Right cardiac atrium (tissue), 5 donors: Measurements from ENCODE around the gene AVPI1. TPM values are rescaled to one million over a fixed set of nuclear protein-coding genes. Genes with fewer than 3 reads are reported as not detected.

Experiments
- ATAC-seq, 2 donors: fragments of 200-7000 bp; cut with Tn5 transposase; one replicate each; pipeline versions ENCODE4 v1.8.0 to v1.9.1; 2020; ENCODE audit warnings: moderate library complexity in 2 of 2, mild to moderate bottlenecking in 1 of 2
- DNase-seq, 3 donors: peaks; one replicate each; pipeline ENCODE4 v3.0.0-alpha.2; 2020
- H3K27ac ChIP-seq: one replicate; pipeline ENCODE4 v1.5.1; 2013; ENCODE audit warnings: mild to moderate bottlenecking, low read length, control low read depth, moderate library complexity
- H3K27me3 ChIP-seq: one replicate; pipeline ENCODE4 v1.6.1; 2013; ENCODE audit not compliant: control insufficient read depth, insufficient read depth
- H3K4me1 ChIP-seq: one replicate; pipeline ENCODE4 v1.6.1; 2013; ENCODE audit warnings: low read length; ENCODE audit not compliant: control insufficient read depth, insufficient read depth
- H3K4me3 ChIP-seq: one replicate; pipeline ENCODE4 v1.5.1; 2013; ENCODE audit warnings: low read length, control low read depth
- H3K9me3 ChIP-seq: one replicate; pipeline ENCODE4 v1.6.1; 2013; ENCODE audit warnings: low read length; ENCODE audit not compliant: control insufficient read depth
- whole genome bisulfite sequencing: extraction: QIAGEN DNeasy Blood & Tissue Kit; methylation state at CpG from one replicate; pipeline ENCODE4 v1.1.7; 2013; 5-methylcytosine and 5-hydroxymethylcytosine counted together
- intact Hi-C, 4 donors: fragments of 100-400 bp; cut with DNase I; formaldehyde crosslinking; loops; one replicate each; pipeline versions ENCODE4 v1.11.0 to v1.14.0; 2022 to 2023
- polyA plus RNA-seq: library from polyadenylated mRNA; stranded (reverse); fragments of 200-250 nt; gene quantifications from one replicate; pipeline ENCODE4 v1.2.3, GENCODE V29; 2013
- total RNA-seq, 4 donors: library from RNA; stranded (reverse); fragmentation: NEBNext Ultra II Directional; extraction: Animal tissue kit (Norgen Biotek cat#: 25700); gene quantifications; one replicate each; pipeline ENCODE4 v1.2.1, GENCODE V29; 2021
- donor health status: healthy with polysubstance abuse.
- donor health status: DM: no; HTN: yes; CAD: no.
- donor health status: DM: no; HTN: no; CAD: no.
- donor health status: DM: no; HTN: yes; CAD: no; lungs with severe emphysema.
- donor health status: DM: yes; HTN: yes; CAD: no.

Gene AVPI1
- total and polyA plus RNA-seq, 5 donors = 12.2 to 23.1 (median 15.4) TPM

GRCh38 chr10:97633921-97634320, 53.1 kb downstream of the AVPI1 start:
- no peak for DNase-seq
- peak overlapping the region; percentile 14 for H3K27ac ChIP-seq

GRCh38 chr10:97632949-97633884, 53.8 kb downstream of the AVPI1 start, which contains the start of gene MORN4:
Gene MORN4, minus strand, starts transcription at chr10:97633500. Its CDS starts 13,847 bp downstream, at chr10:97619653.
- ATAC-seq (peak; percentile 99 to 100), DNase-seq (peak; percentile 94 to 98 (median 97))
- 3% methylated on average over 62 of the region's 62 CpGs for WGBS
- Histone ChIP-seq H3K27me3 (no peaks in the 10 kb centered on the region), H3K4me1 (no peaks in the 10 kb centered on the region), H3K9me3 (no peaks in the 10 kb centered on the region), H3K27ac (peak within 1 kb of the TSS; percentile 14), H3K4me3 (peak within 1 kb of the TSS; percentile 53)
- intact Hi-C loops = no loop called here

More at GRCh38 chr10:97633921-97634320, 53.1 kb downstream of the AVPI1 start:
- Histone ChIP-seq H3K4me1 (no peaks in the 10 kb centered on the region), H3K4me3 (peak overlapping the region; percentile 53), H3K9me3 (no peaks in the 10 kb centered on the region), H3K27me3 (no peaks in the 10 kb centered on the region)
- 92% methylated on average over 8 of the region's 8 CpGs for WGBS
- peak; percentile 9 to 16 for ATAC-seq
- intact Hi-C loops = no loop called here

- no peak overlapping the region for H3K27ac ChIP-seq
- H3K4me3 ChIP-seq = no peak overlapping the region
- no peak for ATAC-seq
- intact Hi-C loops = no loop called here
- H3K4me1 ChIP-seq = no peaks in the 10 kb centered on the region
- H3K27me3 ChIP-seq = no peaks in the 10 kb centered on the region
- no peaks in the 10 kb centered on the region for H3K9me3 ChIP-seq
- no peak for DNase-seq
Observed at GRCh38 chr10:97631098-97631497, 55.9 kb downstream of the AVPI1 start.

GRCh38 chr10:97629289-97629688, 57.8 kb downstream of the AVPI1 start:
- Histone ChIP-seq H3K9me3 (no peaks in the 10 kb centered on the region), H3K27me3 (no peaks in the 10 kb centered on the region), H3K4me1 (no peaks in the 10 kb centered on the region), H3K4me3 (no peak overlapping the region), H3K27ac (no peak overlapping the region)
- no peak for DNase-seq
- ATAC-seq = no peak
- intact Hi-C loops = no loop called here
- 97% methylated on average over 5 of the region's 5 CpGs for WGBS

DNA sequence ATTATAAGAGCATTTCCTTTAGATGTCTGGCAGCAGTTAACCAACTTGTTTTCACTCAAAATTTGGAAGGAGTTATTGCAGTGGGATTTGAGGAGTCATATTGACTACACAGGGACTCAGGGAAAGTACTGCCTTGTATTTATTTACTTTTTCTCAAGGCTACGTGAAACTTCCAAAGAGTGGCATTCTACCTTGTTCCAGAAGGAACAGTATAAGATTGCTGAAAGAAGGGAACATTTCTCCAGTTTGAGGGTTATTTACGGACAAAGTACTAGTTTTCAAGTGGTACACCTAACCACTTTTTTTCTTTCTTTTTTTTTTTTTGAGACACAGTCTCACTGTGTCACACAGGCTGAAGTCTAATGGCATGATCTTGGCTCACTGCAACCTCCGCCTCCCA, 58.8 kb downstream of the AVPI1 start:
- no peak for ATAC-seq
- WGBS = 80% methylated on average over 3 of the region's 3 CpGs
- H3K27ac ChIP-seq = no peak overlapping the region

DNA sequence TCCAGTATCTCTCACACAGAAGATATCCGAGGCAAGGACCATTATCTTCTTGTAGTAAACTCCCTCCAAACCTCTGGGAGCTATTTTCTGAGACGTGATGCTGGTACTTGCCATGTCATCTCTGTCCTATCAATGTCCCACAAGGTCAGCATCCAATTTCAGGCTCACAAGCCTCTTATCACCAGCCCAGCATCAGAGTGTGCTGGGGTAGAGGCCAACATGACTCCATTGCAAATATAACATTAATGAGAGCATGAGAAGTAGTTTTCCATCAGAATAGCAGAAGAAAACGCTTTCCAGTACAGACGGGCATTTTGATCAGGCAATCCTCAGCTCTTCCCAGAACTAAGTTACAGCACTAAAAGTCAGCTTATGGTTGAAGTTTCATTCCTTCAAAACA, 59.3 kb downstream of the AVPI1 start:
- DNase-seq = no peak
- Histone ChIP-seq H3K9me3 (no peaks in the 10 kb centered on the region), H3K27me3 (no peaks in the 10 kb centered on the region), H3K4me3 (no peak overlapping the region), H3K27ac (no peak overlapping the region), H3K4me1 (no peaks in the 10 kb centered on the region)
- whole genome bisulfite sequencing = 35% methylated on average over 4 of the region's 4 CpGs
- intact Hi-C loops = no loop called here
- ATAC-seq = peak; percentile 11 to 30

More for the DNA sequence above, 58.8 kb downstream of the AVPI1 start:
- no peak overlapping the region for H3K4me3 ChIP-seq
- intact Hi-C loops = no loop called here
- H3K9me3 ChIP-seq = no peaks in the 10 kb centered on the region
- H3K4me1 ChIP-seq = no peaks in the 10 kb centered on the region
- DNase-seq = no peak
- no peaks in the 10 kb centered on the region for H3K27me3 ChIP-seq

Other genes with a start within 250 kb of the AVPI1 start
- gene EXOSC1, start 241.2 kb downstream of the AVPI1 start, total RNA-seq = 10 to 100 TPM; 19.8 to 22.1 (median 21.1) TPM
- 35.2 TPM for gene EXOSC1, start 241.2 kb downstream of the AVPI1 start, polyA plus RNA-seq
- 10 to 100 TPM; 18.9 to 28.6 (median 23.8) TPM for gene ZDHHC16, start 241.1 kb downstream of the AVPI1 start, total RNA-seq
- 23.4 TPM for gene ZDHHC16, start 241.1 kb downstream of the AVPI1 start, polyA plus RNA-seq
- gene MMS19, start 188.8 kb downstream of the AVPI1 start, total RNA-seq = 10 to 100 TPM; 32.8 to 40.0 (median 36.8) TPM
- 33.7 TPM for gene MMS19, start 188.8 kb downstream of the AVPI1 start, polyA plus RNA-seq
- gene UBTD1, start 188.3 kb downstream of the AVPI1 start, total RNA-seq = 10 to 100 TPM; 24.8 to 27.6 (median 25.8) TPM
- gene UBTD1, start 188.3 kb downstream of the AVPI1 start, polyA plus RNA-seq = 42.1 TPM
- gene ANKRD2, start 114.5 kb downstream of the AVPI1 start, total RNA-seq = 10 to 100 TPM in 3 of 4 donors, 1 to 10 TPM in 1; 9.9 to 19.3 (median 17.8) TPM
- 67.6 TPM for gene ANKRD2, start 114.5 kb downstream of the AVPI1 start, polyA plus RNA-seq
- gene HOGA1, start 102.9 kb downstream of the AVPI1 start, total RNA-seq = 10 to 100 TPM in 3 of 4 donors, 1 to 10 TPM in 1; 4.4 to 13.4 (median 11.7) TPM
- 15.0 TPM for gene HOGA1, start 102.9 kb downstream of the AVPI1 start, polyA plus RNA-seq
- under 1 TPM in 3 of 4 donors, not detected in 1; 0.25 to 0.76 (median 0.31) TPM for gene C10orf62, start 97.5 kb downstream of the AVPI1 start, total RNA-seq
- gene C10orf62, start 97.5 kb downstream of the AVPI1 start, polyA plus RNA-seq = 0.20 TPM
- 10 to 100 TPM; 10.1 to 11.7 (median 11.0) TPM for gene MORN4, start 53.7 kb downstream of the AVPI1 start, total RNA-seq
- 23.3 TPM for gene MORN4, start 53.7 kb downstream of the AVPI1 start, polyA plus RNA-seq
- 10 to 100 TPM; 11.7 to 14.7 (median 12.5) TPM for gene PI4K2A, start 46.6 kb downstream of the AVPI1 start, total RNA-seq
- 9.3 TPM for gene PI4K2A, start 46.6 kb downstream of the AVPI1 start, polyA plus RNA-seq
- gene MARVELD1, start 26.5 kb upstream of the AVPI1 start, total RNA-seq = 10 to 100 TPM; 17.3 to 27.8 (median 21.6) TPM
- gene MARVELD1, start 26.5 kb upstream of the AVPI1 start, polyA plus RNA-seq = 10.6 TPM
- 10 to 100 TPM; 14.8 to 20.6 (median 17.7) TPM for gene ZFYVE27, start 49.9 kb upstream of the AVPI1 start, total RNA-seq
- 16.0 TPM for gene ZFYVE27, start 49.9 kb upstream of the AVPI1 start, polyA plus RNA-seq
- gene SFRP5, start 84.8 kb upstream of the AVPI1 start, total RNA-seq = 100 to 1,000 TPM; 110 to 191 (median 168) TPM
- 110 TPM for gene SFRP5, start 84.8 kb upstream of the AVPI1 start, polyA plus RNA-seq
- 10 to 100 TPM in 1 of 4 donors, 1 to 10 TPM in 3; 4.1 to 11.7 (median 7.0) TPM for gene GOLGA7B, start 162.6 kb upstream of the AVPI1 start, total RNA-seq
- 5.3 TPM for gene GOLGA7B, start 162.6 kb upstream of the AVPI1 start, polyA plus RNA-seq